OCI-LY3 (cell line): ENCODE results near the gene BID.
A peak's percentile ranks its signal among the peaks of the same experiment; 100 is the strongest.

Experiments used
- H2AFZ ChIP-seq: fragments of 200-600, 300-600 bp; shearing (Covaris generic); 2 replicates; pipeline ENCODE4 v1.6.0; 2014; ENCODE audit warnings: antibody characterized with exemption, low read depth, low read length
- H3K27ac ChIP-seq: fragments of 200-600, 300-600 bp; sonication (generic); 2 replicates; pipeline ENCODE4 v1.5.1; 2014; ENCODE audit warnings: mild to moderate bottlenecking, low read length, moderate library complexity, mixed read lengths
- H3K27me3 ChIP-seq: fragments of 200-600, 300-600 bp; sonication (generic); 2 replicates; pipeline ENCODE4 v1.6.1; 2014; ENCODE audit warnings: low read depth, low read length, mixed read lengths
- H3K36me3 ChIP-seq: fragments of 200-600, 300-600 bp; sonication (generic); replicated peaks from 2 replicates; pipeline ENCODE3; 2014; ENCODE audit warnings: low read depth, low read length, mixed read lengths
- H3K4me1 ChIP-seq: fragments of 300-600, 200-600 bp; sonication (generic); 2 replicates; pipeline ENCODE4 v1.6.1; 2014; ENCODE audit warnings: low read length, mixed read lengths
- H3K4me2 ChIP-seq: fragments of 200-600, 300-600 bp; sonication (generic); 2 replicates; pipeline ENCODE4 v1.6.1; 2014; ENCODE audit warnings: low read length, mixed read lengths
- H3K4me3 ChIP-seq: fragments of 300-600, 200-600 bp; sonication (generic); 2 replicates; pipeline ENCODE4 v1.5.1; 2014; ENCODE audit warnings: antibody characterized with exemption, mild to moderate bottlenecking, low read length, moderate library complexity
- H3K79me2 ChIP-seq: fragments of 300-600, 200-600 bp; shearing (Covaris generic); 2 replicates; pipeline ENCODE4 v1.6.1; 2014; ENCODE audit warnings: mild to moderate bottlenecking, low read length, mixed read lengths
- H3K9ac ChIP-seq: fragments of 300-600, 200-600 bp; shearing (Covaris generic); 2 replicates; pipeline ENCODE4 v1.6.0; 2014; ENCODE audit warnings: mild to moderate bottlenecking, low read length, moderate library complexity
- H3K9me3 ChIP-seq: fragments of 200-600, 300-600 bp; shearing (Covaris generic); 2 replicates; pipeline ENCODE4 v1.6.1; 2014; ENCODE audit warnings: low read length, mixed read lengths; ENCODE audit not compliant: insufficient read depth
- H4K20me1 ChIP-seq: fragments of 200-600, 300-600 bp; sonication (generic); 2 replicates; pipeline ENCODE4 v1.6.1; 2016; ENCODE audit warnings: low read length, mixed read lengths; ENCODE audit not compliant: insufficient read depth
- EZH2phosphoT487 ChIP-seq: fragments of 200-600 bp; shearing (Covaris generic); IDR thresholded peaks from 2 replicates; pipeline ENCODE4 v1.6.1; 2018; ENCODE audit warnings: antibody characterized with exemption, mixed run types, low read depth
- TF ChIP-seq, protein P1 (sequence below): fragments of 200-600, 300-600 bp; sonication (generic); IDR thresholded peaks from 2 replicates; pipeline ENCODE4 v1.5.1; 2014; ENCODE audit warnings: antibody characterized with exemption, low read length, low read depth

The BID gene

DNA sequence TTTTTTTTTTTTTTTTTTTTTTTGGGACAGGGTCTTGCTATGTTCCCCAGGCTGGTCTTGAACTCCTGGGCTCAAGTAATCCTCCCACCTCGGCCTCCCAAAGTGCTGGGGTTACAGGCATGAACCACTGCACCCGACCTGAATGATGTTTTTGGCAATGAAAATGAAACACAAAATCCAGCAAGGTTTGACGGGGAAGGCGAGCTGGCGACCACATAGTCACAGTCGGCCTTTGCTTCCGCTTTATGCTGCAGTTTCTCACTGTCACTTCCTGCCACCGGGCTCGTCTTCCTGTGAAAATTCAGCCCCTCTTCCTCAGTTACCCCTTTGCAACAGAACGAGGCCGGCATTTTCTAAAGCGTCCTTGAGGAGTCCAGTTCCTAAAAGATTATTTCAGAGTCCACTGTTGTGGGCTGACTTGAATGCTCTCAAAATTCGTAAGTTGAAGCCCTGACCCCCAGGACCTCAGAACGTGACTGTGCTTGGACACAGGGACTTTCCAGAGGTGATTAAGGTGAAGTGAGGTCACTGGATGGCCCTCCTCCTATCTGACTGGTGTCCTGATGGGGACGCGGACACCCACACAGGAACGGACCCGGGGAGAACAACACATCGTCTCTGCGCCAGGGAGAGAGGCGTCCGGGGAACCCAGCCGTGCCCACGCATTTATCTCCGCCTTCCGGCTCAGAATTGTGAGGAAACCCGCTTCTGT is 2.9 kb upstream of the BID start:
- Histone ChIP-seq H4K20me1 (peaks cover 11% of the 10 kb centered on the region), H3K27me3 (no peaks in the 10 kb centered on the region), H3K4me1 (peaks cover 70% of the 10 kb centered on the region), H2AFZ (no peak overlapping the region; the same call in 1 of the 2 replicates), H3K27ac (peak overlapping the region; percentile 94), H3K9me3 (no peaks in the 10 kb centered on the region), H3K4me3 (peak overlapping the region; percentile 83), H3K9ac (peak overlapping the region; percentile 97), H3K36me3 (peaks cover 32% of the 10 kb centered on the region), H3K79me2 (peaks cover 73% of the 10 kb centered on the region), H3K4me2 (peak overlapping the region; percentile 99)
- no peak for TF ChIP-seq EZH2phosphoT487
- TF ChIP-seq, protein P1, sequence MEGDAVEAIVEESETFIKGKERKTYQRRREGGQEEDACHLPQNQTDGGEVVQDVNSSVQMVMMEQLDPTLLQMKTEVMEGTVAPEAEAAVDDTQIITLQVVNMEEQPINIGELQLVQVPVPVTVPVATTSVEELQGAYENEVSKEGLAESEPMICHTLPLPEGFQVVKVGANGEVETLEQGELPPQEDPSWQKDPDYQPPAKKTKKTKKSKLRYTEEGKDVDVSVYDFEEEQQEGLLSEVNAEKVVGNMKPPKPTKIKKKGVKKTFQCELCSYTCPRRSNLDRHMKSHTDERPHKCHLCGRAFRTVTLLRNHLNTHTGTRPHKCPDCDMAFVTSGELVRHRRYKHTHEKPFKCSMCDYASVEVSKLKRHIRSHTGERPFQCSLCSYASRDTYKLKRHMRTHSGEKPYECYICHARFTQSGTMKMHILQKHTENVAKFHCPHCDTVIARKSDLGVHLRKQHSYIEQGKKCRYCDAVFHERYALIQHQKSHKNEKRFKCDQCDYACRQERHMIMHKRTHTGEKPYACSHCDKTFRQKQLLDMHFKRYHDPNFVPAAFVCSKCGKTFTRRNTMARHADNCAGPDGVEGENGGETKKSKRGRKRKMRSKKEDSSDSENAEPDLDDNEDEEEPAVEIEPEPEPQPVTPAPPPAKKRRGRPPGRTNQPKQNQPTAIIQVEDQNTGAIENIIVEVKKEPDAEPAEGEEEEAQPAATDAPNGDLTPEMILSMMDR: no peak

DNA sequence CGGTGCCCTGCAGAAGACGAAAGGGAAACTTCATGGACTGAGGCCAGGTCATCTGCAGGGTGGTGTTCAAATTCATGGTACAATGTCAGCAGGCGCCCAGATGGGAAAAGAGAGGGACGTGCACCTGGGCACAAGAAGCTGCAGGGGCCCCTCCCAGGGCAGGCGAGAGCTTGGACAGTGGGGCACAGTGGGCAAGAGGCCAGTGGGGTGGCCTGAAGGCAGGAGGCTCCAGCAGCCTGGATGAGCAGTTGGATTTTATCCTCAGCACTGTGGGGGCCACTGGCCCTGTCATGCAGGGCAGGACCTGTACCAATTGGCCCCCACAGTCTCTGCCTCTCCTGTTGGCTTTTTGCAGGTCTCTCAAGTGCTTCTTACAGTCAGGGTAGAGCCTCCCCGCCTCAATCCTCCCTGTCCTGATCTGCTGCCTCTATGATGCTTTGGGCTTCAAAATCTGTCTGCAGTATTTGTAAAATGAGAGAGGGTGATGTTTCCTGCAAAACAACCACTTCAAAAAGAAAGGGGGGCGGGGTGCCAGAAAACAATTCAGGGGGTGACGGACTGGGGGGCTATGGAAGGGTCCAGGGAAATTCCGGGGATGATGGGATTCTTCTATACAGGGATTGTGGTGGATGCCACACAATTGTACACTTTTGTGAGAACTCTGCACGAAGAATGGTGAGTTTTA is 1.7 kb upstream of the BID start:
- Histone ChIP-seq H3K4me1 (peaks cover 70% of the 10 kb centered on the region), H3K9me3 (no peaks in the 10 kb centered on the region), H3K27me3 (no peaks in the 10 kb centered on the region), H3K4me2 (peak overlapping the region; percentile 94), H4K20me1 (peaks cover 23% of the 10 kb centered on the region), H3K36me3 (peaks cover 40% of the 10 kb centered on the region), H3K79me2 (peaks cover 75% of the 10 kb centered on the region), H3K9ac (no peak overlapping the region), H3K27ac (peak overlapping the region; percentile 49; the same call in 1 of the 2 replicates), H2AFZ (no peak overlapping the region), H3K4me3 (no peak overlapping the region)
- TF ChIP-seq, protein P1: no peak

- H3K79me2 ChIP-seq: peaks cover 75% of the 10 kb centered on the region
- no peaks in the 10 kb centered on the region for H3K27me3 ChIP-seq
- peaks cover 70% of the 10 kb centered on the region for H3K4me1 ChIP-seq
- H3K9ac ChIP-seq: peak overlapping the region; percentile 84
- H3K4me2 ChIP-seq: peak overlapping the region; percentile 94
- TF ChIP-seq EZH2phosphoT487: no peak
- TF ChIP-seq, protein P1: no peak
- no peak overlapping the region for H2AFZ ChIP-seq
- H3K9me3 ChIP-seq: no peaks in the 10 kb centered on the region
- H4K20me1 ChIP-seq: peaks cover 32% of the 10 kb centered on the region
- H3K36me3 ChIP-seq: peaks cover 47% of the 10 kb centered on the region
- H3K4me3 ChIP-seq: peak overlapping the region; percentile 79
- H3K27ac ChIP-seq: peak overlapping the region; percentile 49
These were observed 837 bp upstream of the BID start for GRCh38 chr22:17774926-17775685.

- Histone ChIP-seq H3K36me3 (peaks cover 47% of the 10 kb centered on the region), H3K27me3 (no peaks in the 10 kb centered on the region), H2AFZ (no peak overlapping the region), H4K20me1 (peaks cover 43% of the 10 kb centered on the region), H3K9ac (peak overlapping the region; percentile 92), H3K79me2 (peaks cover 75% of the 10 kb centered on the region), H3K27ac (peak overlapping the region; percentile 77), H3K4me1 (peaks cover 67% of the 10 kb centered on the region), H3K9me3 (no peaks in the 10 kb centered on the region), H3K4me3 (peak overlapping the region; percentile 79), H3K4me2 (peak overlapping the region; percentile 89)
- TF ChIP-seq, protein P1: no peak
- TF ChIP-seq EZH2phosphoT487: no peak
These were observed 563 bp downstream of the BID start for GRCh38 chr22:17773606-17774205.
